HG03175 (cell line): ENCODE data around the gene CNST.
"Not testable (repeated sequence)": the region's sequence is repeated elsewhere in the genome, so short reads cannot be mapped to it uniquely, and the experiment has no call there.

Experiments used
- ATAC-seq: cut with Tn5 transposase; IDR thresholded peaks from one replicate; pipeline ENCODE4 v1.9.1; 2021; ENCODE audit warnings: mild to moderate bottlenecking, moderate library complexity; ENCODE audit not compliant: unreplicated experiment

CNST gene

GRCh38 chr1:246705368-246705767 lies 139.1 kb downstream of the CNST start:
- no peak for ATAC-seq

DNA sequence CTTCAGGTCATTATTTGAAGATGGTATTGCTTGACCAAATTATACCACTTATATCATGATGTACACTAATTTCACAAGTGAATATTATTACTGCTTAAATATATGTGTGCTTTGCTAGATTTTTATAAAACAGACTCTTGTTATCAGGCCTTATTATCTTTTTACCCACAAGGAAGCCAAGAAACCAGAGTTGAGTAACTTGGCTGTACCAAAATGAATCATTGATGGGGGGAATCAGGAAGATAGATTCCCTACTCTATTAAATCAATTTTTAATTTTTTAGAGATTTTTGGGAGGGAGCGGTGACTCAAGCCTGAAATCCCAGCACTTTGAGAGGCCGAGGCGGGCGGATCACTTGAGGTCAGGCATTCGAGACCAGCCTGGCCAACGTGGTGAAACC lies 141.9 kb downstream of the CNST start:
- no peak for ATAC-seq

DNA sequence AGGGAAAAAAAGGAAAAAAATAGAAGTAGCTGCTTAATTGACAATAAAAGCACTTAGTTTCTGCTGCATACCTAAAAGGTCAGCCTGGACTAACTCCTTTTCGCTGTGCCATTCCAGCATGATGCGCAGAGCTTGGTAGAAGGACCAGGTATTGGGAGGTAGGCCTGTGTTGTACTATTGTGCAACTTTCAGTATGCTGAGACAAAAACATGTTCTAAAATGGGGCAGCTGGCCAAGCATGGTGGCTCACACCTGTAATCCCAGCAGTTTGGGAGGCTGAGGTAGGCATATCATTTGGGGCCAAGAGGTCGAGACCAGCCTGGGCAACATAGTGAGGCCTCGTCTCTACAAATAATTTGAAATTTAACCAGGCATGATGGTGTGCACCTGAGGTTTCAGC lies 142.9 kb downstream of the CNST start:
- ATAC-seq = no peak

GRCh38 chr1:246709835-246710234 lies 143.6 kb downstream of the CNST start:
- no peak for ATAC-seq

DNA sequence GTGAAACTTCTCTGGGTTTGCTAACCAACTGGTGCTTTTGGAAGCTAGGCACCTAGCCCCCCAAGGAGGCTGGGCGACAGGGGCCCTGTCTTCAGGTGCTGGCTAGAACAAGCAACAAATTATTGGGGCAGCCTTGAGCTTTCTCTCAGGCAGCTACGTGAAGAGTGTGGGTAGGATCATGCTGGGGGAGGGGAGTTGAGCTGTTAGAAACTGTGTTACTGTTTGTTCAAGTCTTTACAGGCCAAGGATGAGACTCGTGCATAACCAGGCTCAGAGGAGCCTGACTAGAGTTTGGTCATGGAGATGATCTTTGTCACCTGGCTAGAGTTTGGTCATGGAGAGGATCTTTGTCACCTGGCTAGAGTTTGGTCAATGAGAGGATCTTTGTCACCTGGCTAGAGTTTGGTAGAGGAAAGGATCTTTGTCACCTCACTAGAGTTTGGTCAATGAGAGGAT lies 145.3 kb downstream of the CNST start:
- ATAC-seq = no peak

GRCh38 chr1:246712428-246712827 lies 146.2 kb downstream of the CNST start:
- ATAC-seq = not testable (repeated sequence)
